Activated naive CD8-positive, alpha-beta T cell treated with anti-CD3 and anti-CD28 coated beads for 36 hours (primary cell): ENCODE results near the gene IL5. TPM values are rescaled to one million over a fixed set of nuclear protein-coding genes. Genes with fewer than 3 reads are reported as not detected.
"Not testable (repeated sequence)": the region's sequence is repeated elsewhere in the genome, so short reads cannot be mapped to it uniquely, and the experiment has no call there.

Experiments
- DNase-seq: peaks from one replicate; pipeline ENCODE4 v3.0.0; 2021
- H3K27ac Mint-ChIP-seq: one replicate; pipeline ENCODE4 v1.8.0; 2022; ENCODE audit warnings: mild to moderate bottlenecking, moderate library complexity, mixed read lengths
- H3K27me3 Mint-ChIP-seq: one replicate; pipeline ENCODE4 v1.8.0; 2022; ENCODE audit warnings: mild to moderate bottlenecking, mixed read lengths
- H3K36me3 Mint-ChIP-seq: one replicate; pipeline ENCODE4 v1.8.0; 2021; ENCODE audit warnings: mild to moderate bottlenecking, mixed read lengths
- H3K4me1 Mint-ChIP-seq: one replicate; pipeline ENCODE4 v1.8.0; 2021; ENCODE audit warnings: mixed read lengths
- H3K4me3 Mint-ChIP-seq: one replicate; pipeline ENCODE4 v1.8.0; 2022; ENCODE audit warnings: mild to moderate bottlenecking, moderate library complexity, mixed read lengths
- H3K9me3 Mint-ChIP-seq: one replicate; pipeline ENCODE4 v1.8.0; 2022; ENCODE audit warnings: mixed read lengths
- total RNA-seq, 2 experiments: library from RNA; stranded (reverse); gene quantifications; one replicate each; pipeline ENCODE4 v1.2.3, GENCODE V29; 2021

The IL5 gene
- not detected for total RNA-seq

- H3K27me3 Mint-ChIP-seq, result peaks cover 13% of the 10 kb centered on the region
- no peak within 1 kb of the TSS for H3K4me3 Mint-ChIP-seq
- H3K27ac Mint-ChIP-seq, result no peak within 1 kb of the TSS
- peaks cover 14% of the 10 kb centered on the region for H3K4me1 Mint-ChIP-seq
- H3K36me3 Mint-ChIP-seq, result no peaks in the 10 kb centered on the region
- H3K9me3 Mint-ChIP-seq, result no peaks in the 10 kb centered on the region
- DNase-seq, result no peak
These were observed at the start of gene IL5 for GRCh38 chr5:132543472-132544201. Gene IL5, minus strand, starts transcription at chr5:132543522. Its CDS starts 44 bp downstream, at chr5:132543478.

- Mint-ChIP-seq H3K4me3 (no peak overlapping the region), H3K4me1 (no peaks in the 10 kb centered on the region), H3K9me3 (no peaks in the 10 kb centered on the region), H3K36me3 (peaks cover 22% of the 10 kb centered on the region), H3K27ac (no peak overlapping the region), H3K27me3 (no peaks in the 10 kb centered on the region)
- DNase-seq, result no peak
These were observed 49.2 kb upstream of the IL5 start for GRCh38 chr5:132592521-132592920.

- peaks cover 15% of the 10 kb centered on the region for H3K36me3 Mint-ChIP-seq
- H3K9me3 Mint-ChIP-seq, result no peaks in the 10 kb centered on the region
- H3K27me3 Mint-ChIP-seq, result no peaks in the 10 kb centered on the region
- no peak overlapping the region for H3K4me3 Mint-ChIP-seq
- no peak for DNase-seq
- peaks cover under 1% of the 10 kb centered on the region for H3K4me1 Mint-ChIP-seq
- H3K27ac Mint-ChIP-seq, result no peak overlapping the region
These were observed 47.8 kb upstream of the IL5 start for GRCh38 chr5:132591145-132591544.

GRCh38 chr5:132589467-132589866 is 46.1 kb upstream of the IL5 start:
- Mint-ChIP-seq H3K27me3 (no peaks in the 10 kb centered on the region), H3K36me3 (peaks cover 20% of the 10 kb centered on the region), H3K4me3 (no peak overlapping the region), H3K9me3 (no peaks in the 10 kb centered on the region), H3K4me1 (peaks cover 2% of the 10 kb centered on the region), H3K27ac (no peak overlapping the region)
- DNase-seq, result no peak

GRCh38 chr5:132586063-132586462 is 42.7 kb upstream of the IL5 start:
- Mint-ChIP-seq H3K4me1 (peaks cover 2% of the 10 kb centered on the region), H3K9me3 (no peaks in the 10 kb centered on the region), H3K27me3 (no peaks in the 10 kb centered on the region), H3K27ac (no peak overlapping the region), H3K4me3 (no peak overlapping the region), H3K36me3 (peaks cover 39% of the 10 kb centered on the region)
- no peak for DNase-seq

GRCh38 chr5:132584560-132584959 is 41.2 kb upstream of the IL5 start:
- H3K27ac Mint-ChIP-seq, H3K27me3 Mint-ChIP-seq, H3K4me3 Mint-ChIP-seq, DNase-seq, H3K4me1 Mint-ChIP-seq, H3K9me3 Mint-ChIP-seq: not testable (repeated sequence)
- H3K36me3 Mint-ChIP-seq, result peaks cover 34% of the 10 kb centered on the region

DNA sequence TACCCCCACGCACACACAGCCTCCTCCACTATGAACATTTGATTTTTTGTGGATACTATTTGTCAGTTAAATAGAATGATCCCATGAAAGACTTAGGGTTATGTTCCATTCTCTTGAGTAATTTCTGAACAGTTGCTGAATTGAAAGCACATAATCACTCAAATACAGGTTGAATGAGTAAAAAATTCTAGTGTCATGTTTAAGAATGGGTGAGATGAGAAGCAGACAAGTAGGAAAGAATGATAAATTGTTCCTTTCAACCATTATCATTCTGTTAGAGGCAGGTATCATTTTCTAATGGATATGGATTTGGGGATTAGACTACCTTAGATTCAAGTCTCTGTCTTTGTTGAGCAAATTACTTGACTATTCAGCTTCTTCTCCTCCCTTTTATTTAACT is 32.8 kb upstream of the IL5 start:
- H3K9me3 Mint-ChIP-seq, result peaks cover 3% of the 10 kb centered on the region
- H3K4me1 Mint-ChIP-seq, result peaks cover 22% of the 10 kb centered on the region
- H3K27me3 Mint-ChIP-seq, result no peaks in the 10 kb centered on the region
- no peak overlapping the region for H3K4me3 Mint-ChIP-seq
- DNase-seq, result no peak
- peak overlapping the region; percentile 16 for H3K27ac Mint-ChIP-seq
- H3K36me3 Mint-ChIP-seq, result peaks cover 52% of the 10 kb centered on the region

DNA sequence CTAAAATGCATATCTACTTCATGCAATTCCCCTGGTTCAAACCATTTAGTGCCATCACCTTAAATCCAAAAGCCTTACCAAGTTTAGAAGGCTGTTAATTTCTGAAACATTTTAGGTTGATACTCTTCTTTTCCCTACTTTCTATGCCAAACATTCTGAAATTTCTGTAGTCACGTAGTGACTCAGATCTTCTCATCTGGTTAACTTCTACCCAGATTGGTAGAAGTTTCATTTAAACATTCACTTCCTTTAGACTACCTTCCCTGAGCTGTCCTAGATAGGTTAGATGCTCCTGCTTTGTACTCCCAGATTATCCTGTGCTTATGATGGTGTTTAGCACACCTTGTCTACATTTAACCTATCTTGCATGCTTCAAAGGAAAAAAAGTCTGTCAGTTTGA is 23.3 kb upstream of the IL5 start:
- H3K27me3 Mint-ChIP-seq, result no peaks in the 10 kb centered on the region
- H3K9me3 Mint-ChIP-seq, result no peaks in the 10 kb centered on the region
- no peak overlapping the region for H3K27ac Mint-ChIP-seq
- H3K4me1 Mint-ChIP-seq, result peaks cover 30% of the 10 kb centered on the region
- peaks cover 30% of the 10 kb centered on the region for H3K36me3 Mint-ChIP-seq
- no peak for DNase-seq
- no peak overlapping the region for H3K4me3 Mint-ChIP-seq

DNA sequence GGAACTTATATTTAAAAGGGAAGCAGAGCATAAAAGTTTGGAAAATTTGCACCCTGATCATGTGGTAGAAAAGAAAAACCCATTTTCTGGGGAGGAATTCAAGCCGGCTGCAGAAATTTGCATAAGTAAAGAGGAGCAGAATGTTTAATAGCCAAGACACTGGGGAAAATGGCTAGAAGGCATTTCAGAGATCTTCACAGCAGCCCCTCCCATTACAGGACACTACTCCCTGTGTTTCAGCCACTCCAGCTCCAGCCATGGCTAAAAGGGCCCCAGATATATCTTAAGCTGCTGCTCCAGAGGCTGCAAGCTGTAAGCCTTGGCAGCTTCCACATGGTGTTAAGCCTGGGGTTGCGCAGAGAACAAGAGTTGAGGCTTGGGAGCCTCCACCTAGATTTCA is 21.2 kb upstream of the IL5 start:
- H3K9me3 Mint-ChIP-seq, H3K27ac Mint-ChIP-seq, H3K4me3 Mint-ChIP-seq, DNase-seq, H3K27me3 Mint-ChIP-seq: not testable (repeated sequence)
- Mint-ChIP-seq H3K4me1 (peaks cover 27% of the 10 kb centered on the region), H3K36me3 (peaks cover 24% of the 10 kb centered on the region)

DNA sequence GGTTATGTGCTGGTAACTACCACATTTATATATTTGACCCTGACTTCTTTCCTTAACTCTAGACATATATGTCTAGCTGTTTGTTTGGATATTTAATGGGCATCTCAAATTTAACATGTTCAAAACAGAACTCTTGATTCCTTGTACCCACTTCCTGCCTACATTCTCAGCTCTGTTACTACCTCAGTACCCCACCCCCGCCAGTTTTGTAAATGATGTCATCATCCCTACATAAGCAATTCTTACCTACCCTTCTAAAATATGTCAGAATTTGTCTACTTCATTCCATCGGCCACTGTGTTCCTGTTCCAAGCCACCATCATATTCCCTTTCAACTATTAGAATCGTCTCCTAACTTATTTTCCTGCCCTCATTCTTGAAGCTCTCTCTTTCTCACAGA is 18.3 kb upstream of the IL5 start:
- Mint-ChIP-seq H3K36me3 (peaks cover 16% of the 10 kb centered on the region), H3K4me3 (no peak overlapping the region), H3K9me3 (no peaks in the 10 kb centered on the region), H3K4me1 (peaks cover 28% of the 10 kb centered on the region), H3K27ac (no peak overlapping the region), H3K27me3 (no peaks in the 10 kb centered on the region)
- DNase-seq, result no peak

DNA sequence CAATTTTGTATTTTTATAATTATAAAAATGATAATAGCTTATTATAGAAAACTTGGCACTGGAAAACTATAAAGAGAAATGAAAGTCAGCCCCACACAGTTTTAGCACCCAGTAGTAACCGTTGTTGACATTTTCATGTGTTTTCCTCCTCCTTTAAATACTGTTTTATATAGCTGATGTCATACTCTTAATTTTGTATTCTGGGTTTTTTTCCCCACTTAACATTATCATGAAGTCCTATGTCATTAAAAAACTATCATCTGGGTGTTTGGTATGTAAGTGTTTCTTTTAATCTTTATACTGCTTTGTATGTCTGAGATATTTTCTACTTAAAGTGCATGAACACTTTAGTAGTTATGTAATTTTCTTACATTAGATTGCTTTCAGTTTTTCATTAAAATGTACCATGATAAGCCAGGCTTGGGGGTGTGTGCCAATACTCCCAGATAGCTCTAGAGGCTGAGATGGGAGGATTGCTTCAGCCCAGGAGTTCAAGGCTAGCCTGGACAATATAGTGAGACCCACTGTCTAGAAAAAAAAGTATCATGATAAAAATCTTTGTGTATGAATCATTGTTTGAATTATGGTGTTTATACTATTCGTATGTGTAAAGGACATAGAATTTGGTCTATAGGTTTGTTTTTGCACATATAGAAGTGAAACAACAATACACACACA is 16.2 kb upstream of the IL5 start:
- H3K4me1 Mint-ChIP-seq, result peaks cover 23% of the 10 kb centered on the region
- H3K36me3 Mint-ChIP-seq, result peaks cover 10% of the 10 kb centered on the region
- H3K27ac Mint-ChIP-seq, result no peak overlapping the region
- no peaks in the 10 kb centered on the region for H3K9me3 Mint-ChIP-seq
- no peaks in the 10 kb centered on the region for H3K27me3 Mint-ChIP-seq
- DNase-seq, result no peak
- H3K4me3 Mint-ChIP-seq, result no peak overlapping the region

GRCh38 chr5:132557478-132558172 is 14.3 kb upstream of the IL5 start:
- peak overlapping the region; percentile 96 for H3K27ac Mint-ChIP-seq
- peaks cover 23% of the 10 kb centered on the region for H3K4me1 Mint-ChIP-seq
- DNase-seq, result peak; percentile 30
- no peaks in the 10 kb centered on the region for H3K9me3 Mint-ChIP-seq
- H3K36me3 Mint-ChIP-seq, result peaks cover 10% of the 10 kb centered on the region
- H3K27me3 Mint-ChIP-seq, result no peaks in the 10 kb centered on the region
- H3K4me3 Mint-ChIP-seq, result peak overlapping the region; percentile 96

- H3K27me3 Mint-ChIP-seq, result no peaks in the 10 kb centered on the region
- peak; percentile 95 for DNase-seq
- no peaks in the 10 kb centered on the region for H3K9me3 Mint-ChIP-seq
- H3K27ac Mint-ChIP-seq, result peak within 1 kb of the TSS; percentile 96
- peaks cover 10% of the 10 kb centered on the region for H3K36me3 Mint-ChIP-seq
- H3K4me3 Mint-ChIP-seq, result peak within 1 kb of the TSS; percentile 96
- H3K4me1 Mint-ChIP-seq, result peaks cover 23% of the 10 kb centered on the region
These were observed 13.6 kb upstream of the IL5 start, which contains the start of gene RAD50 for GRCh38 chr5:132556763-132557477. Gene RAD50, plus strand, starts transcription at chr5:132556977. Its CDS starts 348 bp downstream, at chr5:132557325.

- peaks cover 23% of the 10 kb centered on the region for H3K4me1 Mint-ChIP-seq
- H3K27me3 Mint-ChIP-seq, result no peaks in the 10 kb centered on the region
- no peak for DNase-seq
These were observed 12.9 kb upstream of the IL5 start for GRCh38 chr5:132556153-132556762.

More at GRCh38 chr5:132556153-132556762, 12.9 kb upstream of the IL5 start:
- peak overlapping the region; percentile 96 for H3K4me3 Mint-ChIP-seq
- peaks cover 10% of the 10 kb centered on the region for H3K36me3 Mint-ChIP-seq
- no peaks in the 10 kb centered on the region for H3K9me3 Mint-ChIP-seq
- peak overlapping the region; percentile 96 for H3K27ac Mint-ChIP-seq
